Activated T-cell treated with anti-CD3 and anti-CD28 coated beads, Interleukin-2, amount 50 U/mL, for 48 hours (primary cell): ENCODE measurements around the gene SF3B6.
A peak's percentile ranks its signal among the peaks of the same experiment; 100 is the strongest.

Experiments
- DNase-seq, 2 experiments: peaks; one replicate each; pipeline ENCODE4 v3.0.0-alpha.2; 2020

SF3B6 gene

GRCh38 chr2:24088821-24089359, 12.8 kb upstream of the SF3B6 start:
- DNase-seq: no peak

- no peak for DNase-seq
Observed at GRCh38 chr2:24087032-24087431, 10.9 kb upstream of the SF3B6 start.

DNA sequence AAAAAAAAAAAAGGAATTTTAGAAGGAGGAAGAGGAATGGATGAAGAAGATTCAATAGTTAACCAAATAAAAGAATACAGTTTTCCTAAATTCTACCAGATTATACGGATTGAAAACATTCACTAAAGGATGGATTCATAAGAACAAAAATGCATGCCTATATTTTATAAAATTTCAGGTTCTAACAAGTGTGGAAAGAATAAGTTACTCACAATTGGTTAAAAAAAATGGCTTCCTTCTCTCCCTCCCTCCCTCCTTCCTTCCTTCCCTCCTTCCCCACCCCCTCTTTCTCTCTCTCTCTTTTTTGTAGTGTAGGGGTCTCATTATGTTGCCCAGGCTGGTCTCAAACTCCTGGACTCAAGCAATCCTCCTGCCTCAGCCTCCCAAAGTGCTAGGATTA, 10.1 kb upstream of the SF3B6 start:
- DNase-seq: no peak

DNA sequence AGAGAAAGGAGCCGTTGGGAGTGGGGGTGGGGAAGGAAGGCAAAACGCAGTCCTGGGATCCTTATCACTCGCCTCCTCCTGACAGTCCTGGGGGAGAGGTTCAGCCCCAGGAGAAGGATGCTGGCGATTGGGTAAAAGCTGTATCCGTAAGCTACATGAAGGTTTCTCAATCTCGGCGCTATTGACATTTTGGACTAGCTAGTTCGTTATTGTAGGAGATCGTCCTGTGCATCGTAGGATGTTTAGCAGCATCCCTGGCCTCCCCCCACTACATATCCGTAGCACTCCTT, 9.0 kb upstream of the SF3B6 start:
- no peak for DNase-seq

DNA sequence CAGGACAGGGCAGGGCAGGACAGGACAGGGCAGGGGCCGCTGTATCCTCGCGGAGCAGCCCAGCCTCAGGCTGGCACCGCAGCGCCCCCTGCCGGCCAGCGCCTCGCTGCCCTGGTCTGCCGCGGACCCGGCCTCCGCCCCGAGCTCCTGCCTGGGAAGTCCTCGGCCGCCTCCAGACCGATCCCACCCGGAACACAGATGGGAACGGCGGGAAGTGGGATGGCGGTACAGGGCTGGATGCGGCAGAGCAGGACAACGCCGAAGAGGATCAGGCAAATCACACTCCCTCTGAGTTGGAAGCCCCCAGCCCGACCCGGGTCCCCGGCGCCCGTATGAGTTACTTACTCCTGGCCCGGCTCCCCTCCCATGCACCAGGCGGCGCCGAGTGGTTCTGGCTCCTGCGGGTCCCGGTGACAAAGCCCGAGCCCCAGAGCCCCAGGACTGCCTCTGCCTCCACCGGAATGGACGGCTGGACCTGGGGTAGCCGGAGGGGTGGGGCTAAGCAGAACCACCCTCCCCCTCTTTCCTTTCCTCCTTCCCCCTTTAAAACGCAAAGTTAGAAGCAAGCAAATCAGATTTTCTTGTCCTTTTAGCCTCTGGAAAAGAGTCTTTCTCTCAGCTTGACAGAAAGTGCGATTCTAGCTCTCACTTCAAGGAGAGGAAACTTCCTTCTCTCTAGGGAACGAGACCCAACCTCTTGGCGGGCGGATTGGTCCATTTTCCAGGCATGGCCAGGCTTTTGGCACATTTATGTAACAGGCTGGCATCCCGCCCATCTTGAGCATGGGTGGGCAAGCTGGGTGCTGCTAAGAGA, 8.5 kb upstream of the SF3B6 start, which contains the start of gene TP53I3:
TSS of gene TP53I3 (minus strand) at position 449 of the 814 bp plus-strand sequence. CDS start 508 bp downstream, outside the sequence.
- DNase-seq: peak; percentile 89 to 92

DNA sequence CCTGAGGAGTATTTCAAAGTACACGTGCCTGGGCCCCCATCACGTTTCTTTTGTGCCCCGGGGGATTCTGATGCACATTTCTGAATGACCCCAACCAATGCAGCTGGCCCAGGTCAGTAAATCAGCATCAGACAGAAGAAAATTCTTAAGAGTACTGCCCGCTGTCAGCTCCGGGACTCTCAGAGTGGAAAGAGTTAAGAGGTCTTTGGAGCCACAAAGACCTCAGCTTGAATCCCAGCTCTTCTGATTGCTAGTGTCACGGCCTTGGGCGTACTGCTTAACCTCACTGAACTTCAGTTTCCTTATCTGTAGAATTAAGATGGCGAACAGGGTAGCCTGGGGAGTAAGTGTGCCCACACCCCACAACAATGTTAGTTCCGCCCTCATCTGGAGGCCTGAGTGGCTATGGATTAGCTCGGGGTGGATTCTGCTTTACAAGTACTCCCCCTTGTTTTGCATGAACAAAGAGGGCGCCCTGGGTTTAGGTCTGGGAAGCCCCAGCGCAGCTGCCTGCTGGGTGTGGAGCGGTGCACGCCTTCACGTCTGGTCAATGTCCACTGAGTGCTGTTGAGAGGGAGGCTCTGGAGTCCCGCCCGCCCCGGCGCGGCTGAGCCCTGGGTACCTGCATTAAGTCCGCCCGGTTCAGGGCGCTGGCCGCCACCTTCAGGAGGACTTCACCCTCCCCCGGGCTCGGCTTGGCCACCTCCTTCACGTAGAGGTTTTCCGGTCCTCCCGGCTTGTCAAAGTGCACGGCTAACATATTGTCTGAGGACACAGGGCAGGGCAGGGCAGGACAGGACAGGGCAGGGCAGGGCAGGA, 7.7 kb upstream of the SF3B6 start:
- DNase-seq: no peak

DNA sequence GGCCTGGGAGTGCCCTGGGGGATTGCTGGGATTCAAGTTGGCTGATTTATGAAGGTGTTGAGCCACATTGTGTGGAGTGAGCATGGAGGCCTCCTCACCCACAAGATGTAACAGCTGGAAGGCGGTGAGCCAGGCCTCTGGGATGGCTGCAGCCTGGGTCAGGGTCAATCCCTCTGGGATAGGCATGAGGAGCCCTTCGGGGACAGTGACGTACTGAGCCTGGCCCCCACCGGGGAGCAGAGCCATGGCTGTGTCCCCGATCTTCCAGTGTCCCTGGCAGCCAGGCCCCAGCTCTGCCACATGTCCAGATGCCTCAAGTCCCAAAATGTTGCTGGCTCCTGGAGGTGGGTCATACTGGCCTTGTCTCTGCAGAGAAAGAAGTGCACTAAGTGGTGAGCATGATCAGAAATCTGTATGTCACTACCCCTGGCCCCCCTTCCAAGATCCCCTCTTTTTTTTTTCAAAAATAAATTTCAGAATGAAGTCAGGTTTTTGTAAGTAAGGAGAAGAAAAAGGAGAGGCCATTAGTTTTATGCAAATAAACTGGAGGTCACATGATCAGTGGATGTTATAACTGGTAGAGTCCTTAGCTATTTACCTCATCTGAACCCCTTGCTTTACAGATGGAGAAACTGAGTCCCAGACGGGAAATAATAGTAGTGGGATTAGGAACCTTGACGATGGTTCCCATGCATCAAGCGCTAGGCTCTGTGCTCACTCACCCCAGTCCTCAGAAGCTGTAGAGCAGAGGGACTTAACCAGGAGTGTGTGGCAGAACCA, 6.9 kb upstream of the SF3B6 start:
- DNase-seq: peak; percentile 10 to 12

DNA sequence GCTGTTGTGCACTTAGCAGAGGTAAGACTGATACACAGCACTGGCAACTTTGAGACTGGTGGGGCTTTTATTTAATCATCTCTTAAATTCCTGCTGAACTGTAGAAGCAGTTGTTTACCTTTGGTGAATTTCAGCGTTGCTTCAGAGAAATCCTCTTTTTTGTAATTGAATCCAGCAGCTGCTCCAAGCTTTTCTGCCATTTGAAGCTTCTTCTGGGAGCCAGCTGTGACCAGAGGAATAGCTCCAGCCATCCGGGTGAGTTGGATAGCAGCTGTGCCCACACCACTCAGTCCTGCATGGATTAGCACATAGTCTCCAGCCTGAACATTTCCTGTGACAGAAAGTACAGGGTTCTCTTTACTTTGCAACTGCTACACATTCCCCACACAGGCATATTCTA, 4.6 kb upstream of the SF3B6 start:
- peak in 1 of 2 experiments; percentile 2 for DNase-seq

- DNase-seq: peak in 1 of 2 experiments; percentile 3
Observed at GRCh38 chr2:24077879-24078278, 1.8 kb upstream of the SF3B6 start.

DNA sequence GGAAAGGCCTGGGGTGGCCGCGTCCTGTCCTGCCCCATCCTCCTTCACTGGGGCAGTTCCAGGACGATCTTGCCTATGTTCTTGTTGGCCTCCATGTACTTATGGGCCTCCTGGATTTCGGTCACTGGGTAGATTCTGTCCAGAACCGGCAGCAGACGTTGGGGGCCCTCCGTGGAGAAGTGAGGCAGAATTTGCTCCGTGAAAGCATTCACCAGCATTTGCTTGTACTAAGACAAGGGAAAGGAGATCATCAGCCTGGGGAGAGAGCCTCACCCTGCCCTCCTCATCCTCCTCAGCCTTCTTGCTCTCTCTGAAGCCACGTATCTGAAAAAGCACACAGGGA, 1.4 kb upstream of the SF3B6 start:
- DNase-seq: no peak

DNA sequence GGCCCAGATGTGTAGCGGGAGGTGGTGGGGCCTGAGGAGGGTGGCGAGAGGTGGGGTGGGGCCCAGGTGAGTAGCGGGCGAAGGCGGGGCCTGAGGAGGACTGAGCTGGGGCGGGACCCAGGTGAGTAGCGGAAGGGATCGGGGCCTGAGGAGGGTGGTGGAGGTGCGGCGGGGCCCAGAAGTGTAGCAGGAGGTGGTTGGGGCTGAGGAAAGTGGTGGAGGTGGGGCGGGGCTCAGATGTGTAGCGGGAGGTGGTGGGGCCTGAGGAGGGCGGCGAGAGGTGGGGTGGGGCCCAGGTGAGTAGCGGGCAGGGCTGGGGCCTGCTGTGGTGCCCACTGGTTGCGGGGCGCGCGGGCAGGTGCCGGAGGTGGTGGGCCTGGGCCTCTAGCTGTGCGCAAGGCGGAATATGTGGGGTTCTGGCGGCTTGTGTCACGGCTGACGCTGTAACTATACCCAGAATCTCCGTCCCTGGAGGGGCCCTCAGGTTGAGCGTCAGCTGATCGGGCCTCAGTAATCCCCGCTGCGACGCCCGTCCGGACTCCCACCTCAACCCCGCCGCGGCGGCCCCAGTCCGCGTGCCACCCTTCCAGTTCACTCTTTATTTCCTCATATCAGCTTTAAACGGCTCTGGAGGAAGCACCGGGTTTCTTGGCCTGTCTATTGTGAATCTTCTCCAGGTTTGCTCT, 866 bp upstream of the SF3B6 start:
- DNase-seq: peak in 1 of 2 experiments; percentile 33

DNA sequence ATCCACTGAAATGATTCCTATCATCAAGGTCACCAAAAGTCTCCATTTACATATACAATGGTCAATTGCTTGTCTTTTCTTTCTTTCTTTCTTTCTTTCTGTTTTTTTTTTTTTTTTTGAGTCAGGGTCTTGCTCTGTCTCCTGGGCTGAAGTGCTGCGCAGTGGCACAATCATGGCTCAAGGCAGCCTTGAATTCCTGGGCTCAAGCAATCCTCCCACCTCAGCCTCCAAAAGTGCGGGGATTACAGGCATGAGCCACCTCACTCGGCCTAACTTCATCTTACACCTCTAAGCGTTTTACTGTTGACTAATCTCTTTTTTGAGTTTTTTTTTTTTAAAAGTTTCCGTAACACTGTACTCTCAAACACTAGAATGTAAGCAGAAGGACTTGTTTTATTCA, 867 bp downstream of the SF3B6 start:
- DNase-seq: peak; percentile 12 to 15

DNA sequence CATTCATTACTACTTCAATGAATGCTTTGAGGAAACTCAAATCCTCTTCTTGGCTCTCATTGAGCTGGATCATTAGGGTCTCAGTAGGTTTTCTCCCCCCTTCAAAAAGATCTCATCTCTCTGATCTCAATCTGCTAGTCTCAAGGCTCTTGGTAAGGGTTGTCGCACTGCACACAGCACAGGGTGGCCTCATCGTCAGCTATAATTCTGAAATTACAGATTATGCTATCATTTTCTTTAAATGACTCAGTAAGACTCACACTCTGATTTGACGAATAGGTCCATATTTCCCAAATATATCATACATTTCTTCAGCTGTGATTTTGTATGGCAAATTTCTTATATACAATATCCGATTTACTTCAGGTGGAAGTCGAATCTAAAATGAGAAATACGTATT, 2.3 kb downstream of the SF3B6 start:
- no peak for DNase-seq

- DNase-seq: no peak
Observed at GRCh38 chr2:24072259-24072658, 3.9 kb downstream of the SF3B6 start.

DNA sequence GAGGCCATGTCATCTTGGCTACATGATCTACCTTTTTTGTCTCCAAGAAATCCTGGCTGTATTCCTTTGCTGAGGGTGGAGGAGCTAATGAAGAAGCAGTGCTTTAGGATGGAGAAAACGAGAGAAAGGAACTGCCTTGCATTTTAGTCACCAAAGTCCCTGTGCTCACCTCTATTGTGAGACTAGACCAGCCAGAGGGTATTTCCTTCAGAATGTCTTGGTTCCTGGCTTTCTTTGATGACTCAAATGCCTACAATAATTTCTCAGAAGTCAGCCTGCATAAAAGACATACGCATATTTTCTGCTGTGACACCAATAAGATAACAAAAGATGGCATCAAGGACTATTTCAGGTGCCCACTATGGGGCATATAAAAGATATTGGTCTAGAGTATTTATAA, 10.8 kb downstream of the SF3B6 start:
- DNase-seq: no peak

DNA sequence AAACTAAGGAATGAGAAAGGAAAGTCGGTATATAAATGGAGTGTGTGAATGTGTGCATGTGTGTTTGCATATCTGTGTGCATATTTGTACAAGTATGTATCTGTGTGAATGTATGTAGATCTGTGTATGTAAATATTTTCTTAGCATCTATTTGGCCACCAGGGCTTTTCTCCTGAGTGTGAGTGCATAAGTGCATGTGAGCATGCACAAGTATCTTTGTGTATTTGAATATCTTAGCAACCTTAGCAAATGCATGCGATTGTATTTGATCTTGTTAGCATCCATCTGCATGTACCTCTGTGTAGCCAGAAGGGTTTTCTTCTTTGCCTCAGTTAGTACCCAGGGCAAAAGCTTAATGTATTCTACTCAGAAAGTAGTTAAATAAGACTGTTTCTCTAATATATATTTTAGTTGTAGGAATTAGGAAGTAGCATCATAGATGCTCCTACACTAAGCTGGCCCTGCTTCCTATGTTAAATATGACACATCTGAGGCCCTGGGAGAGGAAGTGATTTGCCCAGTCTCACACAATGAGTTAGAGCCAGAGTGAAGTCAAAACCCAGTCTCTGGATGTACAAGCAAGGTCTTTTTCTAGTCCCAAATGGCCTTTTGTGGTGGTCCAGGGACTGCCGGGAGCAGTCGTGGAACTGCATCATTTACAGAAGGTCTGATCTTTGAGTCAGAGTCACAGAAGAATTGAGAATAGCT, 17.4 kb downstream of the SF3B6 start:
- no peak for DNase-seq

GRCh38 chr2:24055750-24056149, 20.4 kb downstream of the SF3B6 start:
- no peak for DNase-seq

- no peak for DNase-seq
Observed at GRCh38 chr2:24054366-24055010, 21.6 kb downstream of the SF3B6 start.

DNA sequence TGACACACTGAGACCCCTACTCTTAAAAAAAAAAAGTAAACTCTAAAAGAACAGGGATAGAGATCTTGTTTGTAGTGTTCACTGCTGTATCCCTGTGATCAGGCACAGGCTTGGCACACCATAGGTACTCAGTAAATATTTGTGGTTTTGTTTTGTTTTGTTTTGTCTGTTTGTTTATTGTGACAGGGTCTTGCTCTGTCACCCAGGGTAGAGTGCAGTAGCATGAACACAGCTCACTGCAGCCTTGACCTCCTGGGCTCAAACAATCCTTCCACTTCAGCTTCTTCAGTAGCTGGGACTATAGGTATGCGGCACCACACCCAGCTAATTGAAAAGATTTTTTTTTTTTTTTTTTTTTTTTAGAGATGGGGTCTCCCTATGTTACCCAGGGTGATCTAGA, 23.2 kb downstream of the SF3B6 start:
- DNase-seq: no peak

DNA sequence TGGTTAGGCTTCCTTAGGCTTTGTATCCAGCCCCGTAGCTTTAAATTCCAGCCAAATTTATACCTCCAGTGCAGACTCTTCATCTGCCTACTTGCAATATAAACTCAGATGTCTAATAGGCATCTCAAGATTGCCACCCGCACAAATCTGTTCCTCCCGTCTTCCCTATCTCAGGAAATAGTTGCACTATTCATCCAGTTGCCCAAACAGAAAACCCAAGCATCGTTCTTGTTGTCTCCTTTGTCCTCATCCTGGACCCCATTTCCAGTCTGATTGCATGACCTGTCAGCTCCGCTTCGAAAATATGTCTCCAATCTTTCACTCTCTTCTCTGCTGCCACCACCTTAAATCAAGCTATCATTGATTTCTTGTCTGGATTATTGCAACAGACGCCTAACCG, 24.3 kb downstream of the SF3B6 start:
- no peak for DNase-seq
